HTR-8/SVneo (cell line): ENCODE measurements around the gene AQP12B.

Source experiments
- DNase-seq: peaks from one replicate; pipeline ENCODE4 v3.0.0; 2011; ENCODE audit warnings: low spot score, mixed read lengths; ENCODE audit not compliant: insufficient read length
- FAIRE-seq: peaks from 2 replicates; lab custom pipeline; 2011; peaks lifted over from hg19 to GRCh38; lab: Jason Lieb, UNC

The AQP12B gene

GRCh38 chr2:240637901-240638345, 44.8 kb downstream of the AQP12B start:
- no peak for FAIRE-seq
- no peak for DNase-seq

- no peak for FAIRE-seq
- DNase-seq, result no peak
Observed at GRCh38 chr2:240637116-240637900, 45.4 kb downstream of the AQP12B start.

GRCh38 chr2:240636563-240637115, 46.0 kb downstream of the AQP12B start:
- no peak for FAIRE-seq
- DNase-seq, result no peak

DNA sequence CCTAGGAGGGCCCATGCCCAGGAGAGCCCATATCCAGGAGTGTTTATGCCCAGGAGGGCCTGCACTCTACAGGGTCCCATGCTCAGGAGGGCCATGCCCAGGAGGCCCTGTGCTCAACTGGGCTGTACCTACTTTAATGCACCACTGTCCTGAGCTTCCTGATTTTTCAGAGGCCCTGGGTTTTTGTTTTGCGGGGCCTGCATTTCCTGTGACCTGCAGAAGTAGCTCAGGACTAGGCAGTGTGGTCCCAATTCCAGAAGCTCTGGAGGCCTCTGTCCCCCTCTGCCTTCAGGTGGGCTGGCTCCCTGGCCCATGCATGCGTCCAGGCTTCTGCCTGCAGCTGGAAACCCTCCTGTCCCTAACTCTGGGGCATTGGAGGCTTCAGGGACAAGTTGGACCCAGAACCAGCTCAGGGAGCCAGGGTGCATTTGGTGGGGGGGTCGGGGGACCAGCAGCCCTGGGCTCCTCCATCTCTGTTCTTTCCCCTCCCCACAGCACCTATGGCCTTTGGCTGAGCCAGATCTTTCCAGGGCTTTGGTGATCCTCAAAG, 46.6 kb downstream of the AQP12B start:
- FAIRE-seq (no peak), DNase-seq (no peak)

DNA sequence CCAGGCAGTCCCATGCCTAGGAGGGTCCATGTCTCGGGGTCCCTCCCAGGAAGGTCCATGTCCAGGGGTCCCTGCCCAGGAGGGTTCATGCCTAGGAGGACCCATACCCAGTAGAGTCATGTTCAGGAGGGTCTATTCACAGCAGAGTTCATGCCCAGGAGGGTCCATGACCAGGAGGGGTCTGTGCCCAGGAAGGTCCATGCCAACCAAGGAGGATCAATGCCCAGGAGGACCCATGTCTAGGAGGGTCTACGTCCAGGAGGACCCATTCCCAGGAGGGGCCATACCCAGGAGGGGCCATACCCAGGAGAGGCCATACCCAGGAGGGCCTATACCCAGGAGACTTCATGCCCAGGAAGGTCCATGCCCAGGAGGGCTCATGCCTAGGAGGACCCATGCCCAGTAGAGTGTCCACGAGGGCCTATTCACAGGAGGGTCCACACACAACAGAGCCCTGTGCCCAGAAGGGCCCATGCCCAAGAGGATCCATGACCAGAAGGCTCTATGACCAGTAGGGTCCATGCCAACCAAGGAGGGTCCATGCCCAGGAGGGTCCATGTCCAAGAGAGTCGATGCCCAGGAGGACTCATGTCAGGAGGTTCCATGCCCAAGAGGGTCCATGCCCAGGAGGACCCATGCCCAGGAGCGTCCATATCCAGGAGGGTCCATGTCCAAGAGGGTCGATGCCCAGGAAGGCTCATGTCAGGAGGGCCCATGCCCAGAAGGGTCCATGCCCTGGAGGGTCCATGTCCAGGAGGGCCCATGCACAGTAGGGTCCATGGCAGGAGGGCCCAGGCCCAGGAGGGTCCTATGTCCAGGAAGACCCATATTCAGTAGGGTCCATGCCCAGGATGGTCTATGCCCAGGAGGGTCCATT, 47.3 kb downstream of the AQP12B start:
- FAIRE-seq, result no peak

DNA sequence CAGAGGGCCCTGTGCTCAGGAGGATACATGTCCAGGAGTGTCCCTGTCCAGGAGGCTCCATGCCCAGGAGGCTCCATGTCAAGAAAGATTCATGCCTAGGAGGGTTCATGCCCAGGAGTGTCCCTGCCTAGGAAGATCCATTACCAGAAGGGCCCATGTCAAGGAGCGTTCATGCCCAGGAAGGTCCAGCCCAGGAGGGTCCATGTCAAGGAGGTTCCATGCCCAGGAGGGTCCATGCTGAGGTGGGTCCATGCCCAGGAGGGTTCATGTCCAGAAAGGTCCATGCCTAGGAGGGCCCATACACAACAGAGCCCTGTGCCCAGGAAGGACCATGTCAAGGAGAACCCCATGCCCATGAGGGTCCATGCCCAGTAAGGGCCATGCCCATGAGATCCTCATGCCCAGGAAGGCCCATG, 50.4 kb downstream of the AQP12B start:
- FAIRE-seq (no peak), DNase-seq (no peak)

More for the DNA sequence above, 47.3 kb downstream of the AQP12B start:
- DNase-seq, result no peak

DNA sequence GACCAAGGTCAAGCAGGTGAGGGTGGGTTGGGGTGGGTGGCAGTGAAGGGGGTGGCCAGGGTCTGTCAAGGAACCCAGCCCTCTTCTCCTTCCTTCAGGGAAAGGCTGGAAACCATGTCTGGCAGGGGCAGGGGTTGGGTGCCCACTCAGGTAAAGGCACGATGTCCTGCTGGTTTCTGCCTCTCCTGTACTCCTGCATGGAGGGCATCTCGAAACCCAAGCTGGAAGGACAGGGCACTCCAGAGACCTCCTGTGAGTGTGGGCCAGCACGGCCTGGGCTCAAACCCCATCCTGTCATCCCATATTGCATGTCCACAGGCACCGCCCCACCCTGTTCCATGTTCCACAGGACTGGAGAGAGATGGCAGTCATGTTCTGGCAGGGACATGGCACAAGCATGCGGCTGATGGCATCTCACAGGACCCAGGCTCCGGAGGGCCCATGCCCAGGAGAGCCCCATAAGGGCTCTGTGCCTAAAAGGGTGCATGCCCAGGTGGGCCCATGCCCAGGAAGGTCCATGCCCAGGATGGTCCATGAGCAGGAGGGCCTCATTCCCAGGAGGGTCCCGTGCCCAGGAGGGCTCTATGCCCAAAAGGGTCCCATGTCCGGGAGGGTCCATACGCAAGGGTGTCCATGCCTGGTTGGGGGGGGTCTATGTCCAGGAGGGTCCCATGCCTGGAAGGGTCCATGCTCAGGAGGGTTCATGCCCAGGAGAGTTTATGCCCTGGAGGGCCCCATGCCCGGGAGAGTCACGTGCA, 51.0 kb downstream of the AQP12B start:
- FAIRE-seq, result no peak
- DNase-seq, result no peak

GRCh38 chr2:240630771-240631547, 51.7 kb downstream of the AQP12B start:
- DNase-seq (no peak), FAIRE-seq (no peak)

GRCh38 chr2:240629968-240630770, 52.5 kb downstream of the AQP12B start:
- FAIRE-seq (no peak), DNase-seq (no peak)

DNA sequence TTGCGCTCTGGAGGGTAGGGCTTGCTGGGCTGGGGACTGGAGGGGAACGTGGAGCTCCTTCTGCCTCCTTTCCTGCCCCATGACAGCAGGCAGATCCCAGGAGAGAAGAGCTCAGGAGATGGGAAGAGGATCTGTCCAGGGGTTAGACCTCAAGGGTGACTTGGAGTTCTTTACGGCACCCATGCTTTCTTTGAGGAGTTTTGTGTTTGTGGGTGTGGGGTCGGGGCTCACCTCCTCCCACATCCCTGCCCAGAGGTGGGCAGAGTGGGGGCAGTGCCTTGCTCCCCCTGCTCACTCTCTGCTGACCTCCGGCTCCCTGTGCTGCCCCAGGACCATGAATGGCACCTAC, 53.1 kb downstream of the AQP12B start:
- DNase-seq (no peak), FAIRE-seq (no peak)

DNA sequence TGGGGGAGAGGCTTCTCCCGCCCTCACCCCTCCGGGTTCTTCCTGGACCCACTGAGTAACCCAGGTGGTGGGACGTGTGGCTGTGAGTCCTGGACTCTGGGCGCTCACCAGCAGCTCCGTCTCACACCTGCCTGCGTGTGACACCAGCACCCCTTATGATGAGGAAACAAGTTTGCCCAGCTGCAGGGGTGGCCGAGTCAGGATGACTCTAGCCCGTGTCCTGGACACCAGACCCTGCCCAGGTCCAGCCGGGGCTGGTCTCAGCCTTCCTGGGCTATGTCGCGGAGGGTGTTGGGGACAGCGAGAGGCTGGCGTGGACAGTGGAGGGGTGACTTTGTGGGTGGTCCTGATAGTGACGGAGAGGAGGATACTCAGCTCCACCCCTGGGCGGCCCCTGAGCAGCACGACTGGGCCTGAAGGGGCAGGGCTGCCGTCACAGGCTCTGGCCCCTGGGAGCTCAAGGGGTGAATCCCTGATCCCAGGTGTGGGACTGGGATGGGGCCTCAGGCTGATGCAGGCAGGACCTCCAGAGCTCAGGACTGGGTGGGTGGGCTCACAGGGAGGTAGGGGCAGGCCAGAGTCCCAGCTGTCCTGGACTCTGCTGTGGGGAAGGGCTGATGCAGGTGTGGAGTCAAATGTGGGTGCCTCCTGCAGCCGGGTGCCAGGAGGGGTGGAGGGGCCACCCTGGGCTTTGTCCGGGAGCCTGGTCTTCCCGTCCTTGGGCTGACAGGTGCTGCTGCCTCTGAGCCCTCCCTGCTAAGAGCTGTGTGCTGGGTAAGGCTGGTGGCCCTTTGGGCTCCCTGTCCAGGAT, 53.7 kb downstream of the AQP12B start:
- DNase-seq, result no peak
- no peak for FAIRE-seq

- DNase-seq, result no peak
- FAIRE-seq, result no peak
Observed at GRCh38 chr2:240628507-240628807, 54.2 kb downstream of the AQP12B start.

GRCh38 chr2:240627736-240628506, 54.8 kb downstream of the AQP12B start:
- FAIRE-seq, result no peak
- no peak for DNase-seq

DNA sequence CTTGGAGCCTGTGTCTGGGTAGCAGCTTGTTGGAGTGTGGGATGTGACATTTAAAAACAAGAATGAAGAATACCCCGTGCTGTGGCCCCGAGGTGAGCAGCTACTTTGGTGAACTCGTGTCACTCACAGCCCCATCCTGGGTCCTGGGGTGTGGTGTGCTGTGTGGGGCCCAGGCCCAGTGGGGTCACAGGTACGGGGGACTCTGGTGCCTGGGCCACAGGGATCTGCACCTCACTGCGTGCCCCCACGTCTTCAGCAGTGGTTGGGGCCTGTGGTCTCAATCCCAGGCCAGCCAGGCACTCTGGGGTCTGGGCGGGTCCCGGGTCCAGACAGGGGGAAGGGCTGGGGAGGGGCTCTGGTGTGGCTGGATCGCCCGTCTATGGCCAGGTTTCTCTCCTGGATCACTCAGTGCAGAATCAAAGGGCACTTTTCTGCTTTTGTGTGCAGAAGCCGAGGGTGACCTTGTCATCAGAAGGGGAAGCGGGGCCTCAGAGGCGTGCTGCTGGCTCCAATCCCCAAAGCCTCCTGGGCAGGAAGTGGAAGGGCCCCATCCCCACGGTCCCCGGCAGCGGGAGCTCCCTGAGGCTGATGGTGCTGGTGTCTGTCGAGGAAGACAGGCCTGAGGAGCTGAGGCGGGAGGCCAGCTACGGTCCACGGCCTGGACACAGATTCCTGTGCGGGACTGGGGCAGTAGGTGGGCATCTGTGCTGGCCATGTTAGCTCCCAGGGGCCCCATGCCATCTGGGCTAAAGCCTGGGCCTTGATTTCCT, 56.0 kb downstream of the AQP12B start:
- DNase-seq, result no peak
- FAIRE-seq, result no peak
